Frontal cortex (tissue), 4 donors: Measurements from ENCODE around the gene PRICKLE1. TPM values are rescaled to one million over a fixed set of nuclear protein-coding genes. Genes with fewer than 3 reads are reported as not detected.

Experiments
- DNase-seq, 2 donors: peaks; one replicate each; pipeline ENCODE4 v3.0.0; 2012; ENCODE audit warnings: low spot score in 2 of 2
- FAIRE-seq: peaks from 2 replicates; lab custom pipeline; 2012; peaks lifted over from hg19 to GRCh38; lab: Jason Lieb, UNC
- small RNA-seq: library from RNA; depleted of rRNA; stranded (forward); fragments of <200 nt; gene quantifications from one replicate; pipeline ENCODE3, GENCODE V24; 2014
- total RNA-seq: library from RNA; depleted of rRNA; stranded (reverse); fragments of >200 nt; gene quantifications from one replicate; pipeline ENCODE4 v1.2.3, GENCODE V29; 2014
- donor health status: control.
- donor health status: control.
- donor health status: control.

PRICKLE1 gene
- total RNA-seq, 1 donor from 2014 or later: 8.6 TPM

- DNase-seq (no peak), FAIRE-seq (no peak)
Measured at GRCh38 chr12:42420395-42420794, 169.2 kb downstream of the PRICKLE1 start.

GRCh38 chr12:42410340-42410739 is 179.2 kb downstream of the PRICKLE1 start:
- FAIRE-seq (no peak), DNase-seq (no peak)

GRCh38 chr12:42409471-42409870 is 180.1 kb downstream of the PRICKLE1 start:
- DNase-seq: no peak
- no peak for FAIRE-seq

- FAIRE-seq (no peak), DNase-seq (no peak)
Measured at GRCh38 chr12:42407306-42407705, 182.2 kb downstream of the PRICKLE1 start.

Small RNA genes within 50 kb of the gene (small RNA-seq; reads per million reads assigned to genes)
- not detected for gene AC079600.1
- gene AC079600.2: not detected
- gene RF00019: not detected
